ENCODE data around the gene IL17RA.

IL17RA gene

GRCh38 chr22:17104336-17104935 lies 19.6 kb downstream of the IL17RA start:
- H3K9me2 ChIP-seq (replicated peaks; ENCODE audit: insufficient read depth, low read length), result no peaks in the 10 kb centered on the region
- no peak overlapping the region for H3K4me2 ChIP-seq (ENCODE audit: low read depth, low read length, poor library complexity, severe bottlenecking)
- H3K27ac ChIP-seq (ENCODE audit: low read depth, low read length), result no peak overlapping the region
- no peaks in the 10 kb centered on the region for H3K79me2 ChIP-seq (ENCODE audit: insufficient read depth, low read length)
- H3K9me3 ChIP-seq (ENCODE audit: insufficient read depth, low read length), result no peaks in the 10 kb centered on the region
- no peak overlapping the region for H3K4me3 ChIP-seq (ENCODE audit: insufficient read depth, low read length, poor library complexity, severe bottlenecking)
- TF ChIP-seq CTCF (IDR thresholded peaks at IDR 0.05; ENCODE audit: insufficient read depth, low read length, poor library complexity, severe bottlenecking) (no peak), EZH2phosphoT487 (conservative IDR thresholded peaks at IDR 0.05; ENCODE audit: low read length) (no peak)
- H3K27me3 ChIP-seq (ENCODE audit: low read length), result no peaks in the 10 kb centered on the region
- H3K9ac ChIP-seq (ENCODE audit: low read length), result no peak overlapping the region
- no peaks in the 10 kb centered on the region for H4K20me1 ChIP-seq (ENCODE audit: low read depth, low read length)
- no peaks in the 10 kb centered on the region for H3K36me3 ChIP-seq (ENCODE audit: low read length)
- H3F3A ChIP-seq (ENCODE audit: insufficient read depth), result no peaks in the 10 kb centered on the region
- H2AFZ ChIP-seq (ENCODE audit: low read depth, low read length, severe bottlenecking), result no peak overlapping the region

GRCh38 chr22:17105143-17106129 lies 20.6 kb downstream of the IL17RA start:
- H3K36me3 ChIP-seq (ENCODE audit: low read length), result no peaks in the 10 kb centered on the region
- H3K79me2 ChIP-seq (ENCODE audit: insufficient read depth, low read length), result no peaks in the 10 kb centered on the region
- no peak overlapping the region for H3K4me2 ChIP-seq (ENCODE audit: low read depth, low read length, poor library complexity, severe bottlenecking)
- H4K20me1 ChIP-seq (ENCODE audit: low read depth, low read length), result no peaks in the 10 kb centered on the region
- no peak overlapping the region for H2AFZ ChIP-seq (ENCODE audit: low read depth, low read length, severe bottlenecking)
- no peak overlapping the region for H3K27ac ChIP-seq (ENCODE audit: low read depth, low read length)
- H3F3A ChIP-seq (ENCODE audit: insufficient read depth), result no peaks in the 10 kb centered on the region
- no peaks in the 10 kb centered on the region for H3K27me3 ChIP-seq (ENCODE audit: low read length)
- no peaks in the 10 kb centered on the region for H3K9me2 ChIP-seq (replicated peaks; ENCODE audit: insufficient read depth, low read length)
- H3K9ac ChIP-seq (ENCODE audit: low read length), result no peak overlapping the region
- H3K9me3 ChIP-seq (ENCODE audit: insufficient read depth, low read length), result no peaks in the 10 kb centered on the region
- no peak overlapping the region for H3K4me3 ChIP-seq (ENCODE audit: insufficient read depth, low read length, poor library complexity, severe bottlenecking)
- TF ChIP-seq EZH2phosphoT487 (conservative IDR thresholded peaks at IDR 0.05; ENCODE audit: low read length), result no peak
- TF ChIP-seq CTCF (IDR thresholded peaks at IDR 0.05; ENCODE audit: insufficient read depth, low read length, poor library complexity, severe bottlenecking), result no peak

GRCh38 chr22:17106161-17106784 lies 21.5 kb downstream of the IL17RA start:
- Histone ChIP-seq H3K9ac (ENCODE audit: low read length) (no peak overlapping the region), H2AFZ (ENCODE audit: low read depth, low read length, severe bottlenecking) (no peak overlapping the region), H3K79me2 (ENCODE audit: insufficient read depth, low read length) (no peaks in the 10 kb centered on the region), H3K4me2 (ENCODE audit: low read depth, low read length, poor library complexity, severe bottlenecking) (no peak overlapping the region), H3K27ac (ENCODE audit: low read depth, low read length) (no peak overlapping the region), H3K27me3 (ENCODE audit: low read length) (no peaks in the 10 kb centered on the region), H3K9me2 (replicated peaks; ENCODE audit: insufficient read depth, low read length) (no peaks in the 10 kb centered on the region), H4K20me1 (ENCODE audit: low read depth, low read length) (no peaks in the 10 kb centered on the region), H3K36me3 (ENCODE audit: low read length) (no peaks in the 10 kb centered on the region), H3K9me3 (ENCODE audit: insufficient read depth, low read length) (no peaks in the 10 kb centered on the region), H3K4me3 (ENCODE audit: insufficient read depth, low read length, poor library complexity, severe bottlenecking) (no peak overlapping the region), H3F3A (ENCODE audit: insufficient read depth) (no peaks in the 10 kb centered on the region)
- no peak for TF ChIP-seq CTCF (IDR thresholded peaks at IDR 0.05; ENCODE audit: insufficient read depth, low read length, poor library complexity, severe bottlenecking)
- no peak for TF ChIP-seq EZH2phosphoT487 (conservative IDR thresholded peaks at IDR 0.05; ENCODE audit: low read length)
